IMR-90 (cell line): ENCODE data around the gene KDF1. TPM values are rescaled to one million over a fixed set of nuclear protein-coding genes. Genes with fewer than 3 reads are reported as not detected.

ENCODE experiments used
- ATAC-seq: fragments of 200-7000 bp; cut with Tn5 transposase; 2 replicates; pipeline ENCODE4 v1.9.1; 2020; ENCODE audit warnings: low read depth, mild to moderate bottlenecking, moderate library complexity
- BruUV-seq: library from RNA; stranded (reverse); fragments of 400-500 nt; replicated peaks from 2 replicates; lab custom pipeline; 2021; lab: Mats Ljungman, UMichigan
- CTCF ChIA-PET: fragments of 300-600 bp; formaldehyde crosslinking; extraction: SDS; loops from one replicate; lab custom pipeline; 2021; ENCODE audit warnings: antibody characterized with exemption; lab: Yijun Ruan, JAX
- POLR2A ChIA-PET: fragments of 300-600 bp; sonication (Branson Sonifier 250); formaldehyde crosslinking; loops from one replicate; lab custom pipeline; 2022; ENCODE audit warnings: antibody characterized with exemption; ENCODE audit not compliant: unreplicated experiment; lab: Charles Lee
- DNase-seq: peaks from one replicate; pipeline ENCODE4 v3.0.0; 2013
- H2AFZ ChIP-seq: replicated peaks from 2 replicates; pipeline ENCODE3; 2013; ENCODE audit warnings: low read length, mild to moderate bottlenecking; ENCODE audit not compliant: poor library complexity
- H2AK5ac ChIP-seq: 2 replicates; pipeline ENCODE4 v1.6.1; 2013; ENCODE audit warnings: low read depth, low read length, inconsistent platforms
- H2AK9ac ChIP-seq: replicated peaks from 2 replicates; pipeline ENCODE3; 2013; ENCODE audit warnings: mild to moderate bottlenecking, low read depth, low read length, moderate library complexity; ENCODE audit not compliant: poor library complexity
- H2BK120ac ChIP-seq: 2 replicates; pipeline ENCODE4 v1.6.1; 2013; ENCODE audit warnings: low read depth, low read length, inconsistent platforms
- H2BK15ac ChIP-seq: 3 replicates; pipeline ENCODE4 v1.6.1; 2013; ENCODE audit warnings: low read depth, low read length, inconsistent platforms
- H2BK20ac ChIP-seq: 2 replicates; pipeline ENCODE4 v1.6.1; 2013; ENCODE audit warnings: low read depth, mild to moderate bottlenecking, inconsistent platforms, low read length, moderate library complexity
- H2BK5ac ChIP-seq: 2 replicates; pipeline ENCODE4 v1.6.1; 2013; ENCODE audit warnings: mild to moderate bottlenecking, low read depth, low read length, inconsistent platforms; ENCODE audit not compliant: poor library complexity, severe bottlenecking
- H3K14ac ChIP-seq: replicated peaks from 2 replicates; pipeline ENCODE4 v1.6.1; 2013; ENCODE audit warnings: low read depth, low read length, inconsistent platforms
- H3K18ac ChIP-seq: 2 replicates; pipeline ENCODE4 v1.6.1; 2013; ENCODE audit warnings: low read depth, low read length, control low read depth
- H3K23ac ChIP-seq: 2 replicates; pipeline ENCODE4 v1.6.1; 2013; ENCODE audit warnings: low read depth, low read length, inconsistent platforms
- H3K27ac ChIP-seq: 2 replicates; pipeline ENCODE4 v1.5.1; 2013; ENCODE audit warnings: mild to moderate bottlenecking, control low read depth, low read length; ENCODE audit not compliant: insufficient read depth
- H3K27me3 ChIP-seq: 2 replicates; pipeline ENCODE4 v1.6.1; 2013; ENCODE audit warnings: low read length; ENCODE audit not compliant: control insufficient read depth, insufficient read depth
- H3K36me3 ChIP-seq: 2 replicates; pipeline ENCODE4 v1.6.1; 2013; ENCODE audit warnings: low read length, mixed read lengths; ENCODE audit not compliant: control insufficient read depth, insufficient read depth
- H3K4ac ChIP-seq: 2 replicates; pipeline ENCODE4 v1.6.1; 2013; ENCODE audit warnings: low read depth, low read length, inconsistent platforms
- H3K4me1 ChIP-seq: 2 replicates; pipeline ENCODE4 v1.6.1; 2013; ENCODE audit warnings: low read length, mixed read lengths; ENCODE audit not compliant: control insufficient read depth, insufficient read depth
- H3K4me2 ChIP-seq: 2 replicates; pipeline ENCODE4 v1.6.1; 2013; ENCODE audit warnings: low read depth, mild to moderate bottlenecking, control low read depth, low read length, moderate library complexity
- H3K4me3 ChIP-seq: 2 replicates; pipeline ENCODE4 v1.5.1; 2013; ENCODE audit warnings: low read depth, mild to moderate bottlenecking, control low read depth, low read length, moderate library complexity; ENCODE audit not compliant: insufficient read depth
- H3K56ac ChIP-seq: 2 replicates; pipeline ENCODE4 v1.6.1; 2013; ENCODE audit warnings: low read length, inconsistent platforms; ENCODE audit not compliant: insufficient read depth; ENCODE audit errors: extremely low read depth
- H3K79me1 ChIP-seq, 2 experiments: 2 replicates each; pipeline ENCODE4 v1.6.1; 2013; ENCODE audit warnings: low read length in 2 of 2, inconsistent platforms in 1 of 2, low read depth in 1 of 2
- H3K9ac ChIP-seq: 2 replicates; pipeline ENCODE4 v1.6.1; 2013; ENCODE audit warnings: low read depth, low read length, control low read depth
- H3K9me1 ChIP-seq: 2 replicates; pipeline ENCODE4 v1.6.1; 2013; ENCODE audit warnings: low read length, inconsistent platforms; ENCODE audit not compliant: insufficient read depth
- H3K9me3 ChIP-seq: 2 replicates; pipeline ENCODE4 v1.6.1; 2013; ENCODE audit warnings: low read length; ENCODE audit not compliant: control insufficient read depth, insufficient read depth
- H4K20me1 ChIP-seq: 2 replicates; pipeline ENCODE4 v1.6.1; 2013; ENCODE audit warnings: low read length, inconsistent platforms; ENCODE audit not compliant: insufficient read depth
- H4K5ac ChIP-seq: 2 replicates; pipeline ENCODE4 v1.6.1; 2013; ENCODE audit warnings: mild to moderate bottlenecking, low read depth, low read length, control low read depth
- H4K8ac ChIP-seq, 2 experiments: 2 replicates each; pipeline ENCODE4 v1.6.1; 2013; ENCODE audit warnings: low read depth in 2 of 2, low read length in 2 of 2, control low read depth in 1 of 2, inconsistent platforms in 1 of 2
- H4K91ac ChIP-seq: 2 replicates; pipeline ENCODE4 v1.6.1; 2013; ENCODE audit warnings: low read depth, low read length, inconsistent platforms; ENCODE audit not compliant: insufficient read depth
- CEBPB ChIP-seq: IDR thresholded peaks from 2 replicates; pipeline ENCODE4 v1.6.1; 2012; ENCODE audit warnings: low read depth, low read length, improper control_type of control experiment
- POLR2A ChIP-seq: IDR thresholded peaks from 2 replicates; pipeline ENCODE4 v1.6.1; 2012; ENCODE audit warnings: mild to moderate bottlenecking, low read depth, low read length
- SMC3 ChIP-seq: fragments of 150-350 bp; IDR thresholded peaks from 2 replicates; pipeline ENCODE4 v1.6.1; 2016; ENCODE audit warnings: low read depth, mild to moderate bottlenecking, antibody characterized with exemption, low read length, moderate library complexity
- WGBS, 2 experiments: methylation state at CpG; one replicate each; pipeline versions ENCODE4 v1.1.5 to v1.1.7; 2013; ENCODE audit warnings: missing lambda C conversion rate in 2 of 2; ENCODE audit not compliant: insufficient read length in 1 of 2; ENCODE audit errors: extremely low coverage in 2 of 2; 5-methylcytosine and 5-hydroxymethylcytosine counted together
- dilution Hi-C: fragments of 300-500 bp; cut with HindIII; formaldehyde crosslinking; loops from one replicate; pipeline ENCODE4 v1.14.3; 2018; ENCODE audit warnings: low sequenced_read_pairs; ENCODE audit not compliant: unreplicated experiment
- in situ Hi-C: fragments of 300-500 bp; cut with MboI; formaldehyde crosslinking; loops from 3 replicates; pipeline ENCODE4 v1.14.3; 2019; ENCODE audit warnings: low sequenced_read_pairs, inconsistent platforms, mixed read lengths
- intact Hi-C: fragments of 100-400 bp; cut with micrococcal nuclease; formaldehyde crosslinking; loops from 2 replicates; pipeline ENCODE4 v1.10.0; 2022
- polyA plus RNA-seq, 3 experiments: library from polyadenylated mRNA; depleted of rRNA; stranded (reverse); fragments of >200 nt; gene quantifications; 2 replicates each; pipeline ENCODE4 v1.2.3, GENCODE V29; 2012; ENCODE audit warnings: low replicate concordance in 1 of 3
- total RNA-seq: library from RNA; depleted of rRNA; stranded (reverse); fragments of >200 nt; gene quantifications from 2 replicates; pipeline ENCODE4 v1.2.3, GENCODE V29; 2012

KDF1 gene
- total and polyA plus RNA-seq, 2 of the 4 experiments (the other 2 are of a cell fraction): not detected

GRCh38 chr1:27005648-27006496, 45.6 kb upstream of the KDF1 start:
- no peak for ATAC-seq

More at GRCh38 chr1:27005648-27006496, 45.6 kb upstream of the KDF1 start:
- no peak overlapping the region for H2BK120ac ChIP-seq
- no peak for DNase-seq
- no peak overlapping the region for H3K18ac ChIP-seq
- no peak overlapping the region for H3K23ac ChIP-seq
- peaks cover 13 to 81% of the 10 kb centered on the region in 2 experiments; a peak in 3 of 4 replicates for H3K79me1 ChIP-seq
- H3K4me2 ChIP-seq: no peak overlapping the region
- H2AK5ac ChIP-seq: peak overlapping the region; percentile 9; the same call in 1 of the 2 replicates
- no peak overlapping the region for H3K27ac ChIP-seq
- H2AFZ ChIP-seq: peak overlapping the region; percentile 43
- CTCF ChIA-PET: interaction anchor here (1.3 kb wide), 1 partner anchor 39 kb away, joined by 3 read pairs; no protein-coding TSS in a partner anchor
- H3K9me1 ChIP-seq: peaks cover 40% of the 10 kb centered on the region
- dilution Hi-C loops: no loop called here
- no peak overlapping the region for H4K5ac ChIP-seq
- H3K27me3 ChIP-seq: no peaks in the 10 kb centered on the region
- H2BK5ac ChIP-seq: no peak overlapping the region
- 91% methylated on average over 33 of the region's 48 CpGs; no CpG with 5 or more reads in 1 of the 2 experiments for WGBS, 2 experiments
- no peak overlapping the region for H2BK20ac ChIP-seq
- H4K91ac ChIP-seq: no peak overlapping the region
- in situ Hi-C loops: no loop called here
- H3K36me3 ChIP-seq: peaks cover 3% of the 10 kb centered on the region; the same call in 1 of the 2 replicates
- H2AK9ac ChIP-seq: no peak overlapping the region
- no peaks in the 10 kb centered on the region for H3K9me3 ChIP-seq
- no peak overlapping the region for H2BK15ac ChIP-seq
- peak overlapping the region; percentile 25; the same call in 1 of the 2 replicates for H3K4ac ChIP-seq
- no peak overlapping the region for H3K14ac ChIP-seq
- H4K8ac ChIP-seq: no peak overlapping the region
- intact Hi-C loops: no loop called here
- H3K4me1 ChIP-seq: peaks cover 37% of the 10 kb centered on the region
- peaks cover 13% of the 10 kb centered on the region for H4K20me1 ChIP-seq
- H3K56ac ChIP-seq: no peak overlapping the region
- POLR2A ChIA-PET: no interaction called here
- H3K4me3 ChIP-seq: no peak overlapping the region
- BruUV-seq: no TSS peak
- TF ChIP-seq CEBPB (peak; percentile 78), SMC3 (no peak), POLR2A (0 out of 2 replicates have a peak, but pooled peaks have one; percentile 23)
- H3K9ac ChIP-seq: no peak overlapping the region
